ENCODE data around the gene KRT38.

DNA sequence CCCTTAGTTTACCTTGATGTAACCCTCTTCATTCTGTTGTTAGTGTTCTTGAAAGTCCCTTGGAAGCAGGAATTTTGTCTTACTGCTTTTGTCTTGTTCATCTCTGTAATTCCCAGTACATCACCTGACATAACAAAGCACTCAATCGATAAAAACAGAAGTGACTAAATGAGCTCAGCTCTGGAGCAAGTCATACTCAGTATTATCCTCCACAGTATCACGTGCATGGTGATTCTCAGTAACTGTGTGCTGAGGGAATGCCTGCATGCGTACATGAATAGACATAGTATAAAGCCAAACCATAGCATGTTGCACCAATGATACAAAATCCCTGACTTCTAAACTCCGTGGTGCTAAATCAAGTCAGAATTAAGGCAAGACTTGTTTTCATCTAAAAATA, 7.2 kb downstream of the KRT38 start:
- TF ChIP-seq, protein P1, sequence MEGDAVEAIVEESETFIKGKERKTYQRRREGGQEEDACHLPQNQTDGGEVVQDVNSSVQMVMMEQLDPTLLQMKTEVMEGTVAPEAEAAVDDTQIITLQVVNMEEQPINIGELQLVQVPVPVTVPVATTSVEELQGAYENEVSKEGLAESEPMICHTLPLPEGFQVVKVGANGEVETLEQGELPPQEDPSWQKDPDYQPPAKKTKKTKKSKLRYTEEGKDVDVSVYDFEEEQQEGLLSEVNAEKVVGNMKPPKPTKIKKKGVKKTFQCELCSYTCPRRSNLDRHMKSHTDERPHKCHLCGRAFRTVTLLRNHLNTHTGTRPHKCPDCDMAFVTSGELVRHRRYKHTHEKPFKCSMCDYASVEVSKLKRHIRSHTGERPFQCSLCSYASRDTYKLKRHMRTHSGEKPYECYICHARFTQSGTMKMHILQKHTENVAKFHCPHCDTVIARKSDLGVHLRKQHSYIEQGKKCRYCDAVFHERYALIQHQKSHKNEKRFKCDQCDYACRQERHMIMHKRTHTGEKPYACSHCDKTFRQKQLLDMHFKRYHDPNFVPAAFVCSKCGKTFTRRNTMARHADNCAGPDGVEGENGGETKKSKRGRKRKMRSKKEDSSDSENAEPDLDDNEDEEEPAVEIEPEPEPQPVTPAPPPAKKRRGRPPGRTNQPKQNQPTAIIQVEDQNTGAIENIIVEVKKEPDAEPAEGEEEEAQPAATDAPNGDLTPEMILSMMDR (IDR thresholded peaks at IDR 0.05), result no peak
- no peak for TF ChIP-seq EZH2 (IDR thresholded peaks at IDR 0.05)

All from neural progenitor cell (in vitro differentiated cells).